C1 segment of cervical spinal cord (tissue), 14 donors: ENCODE measurements around the gene SUPT3H.

ENCODE experiments used
- DNase-seq, 14 donors: peaks; one replicate each; lab custom pipeline; 2025; lab: John Stamatoyannopoulos, UW

Gene SUPT3H

DNA sequence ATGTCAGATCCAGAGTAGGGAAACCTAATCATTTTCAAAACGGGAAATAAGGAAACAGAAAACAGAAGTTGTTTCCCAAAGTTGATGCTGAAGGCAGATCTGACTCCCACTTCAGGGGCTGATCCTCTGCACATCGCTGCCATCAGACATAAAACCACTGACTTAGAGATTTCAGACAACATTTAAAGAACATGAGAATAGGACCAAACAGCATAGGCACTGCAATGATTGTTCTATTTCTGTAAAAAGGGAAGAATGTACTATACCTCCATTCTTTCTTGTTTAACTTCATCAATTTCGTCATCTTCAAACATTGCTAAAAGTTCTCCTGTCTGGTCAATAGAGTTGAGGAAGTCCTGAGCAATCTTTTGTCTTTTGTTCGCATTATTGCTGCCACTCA is 374.3 kb downstream of the SUPT3H start:
- peak in 1 of 14 donors; percentile 16 for DNase-seq

DNA sequence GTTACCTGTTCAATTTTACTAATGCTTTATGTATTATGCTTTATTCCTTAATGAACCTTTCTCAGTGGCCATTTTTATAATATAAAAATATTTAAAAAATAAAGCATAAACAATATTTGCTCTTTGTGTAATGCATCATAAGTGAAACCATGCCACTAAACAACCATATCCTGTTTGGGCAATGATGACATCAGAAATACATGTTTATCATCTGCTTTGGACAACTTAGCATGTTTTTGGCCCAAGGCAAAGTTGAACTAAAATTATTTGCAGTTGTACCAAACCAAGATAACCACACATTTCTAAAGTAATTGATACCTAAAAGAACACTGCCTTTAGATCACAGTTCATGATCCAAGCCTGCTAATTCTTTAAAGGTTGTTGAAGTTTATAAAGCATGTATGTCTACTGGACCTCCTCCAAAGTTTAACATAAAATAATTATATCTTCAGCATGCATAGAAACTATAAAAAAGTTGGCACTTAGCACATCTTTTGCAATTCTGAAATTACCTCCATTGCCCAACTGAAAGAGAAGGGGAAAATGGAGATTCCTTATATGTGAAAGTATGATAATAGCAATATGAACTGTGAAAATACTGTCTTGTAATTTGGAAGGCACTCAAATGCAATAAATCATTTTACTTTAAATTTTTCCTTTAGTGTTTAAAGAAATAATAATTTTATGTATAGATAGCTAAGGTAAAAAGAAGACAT is 375.2 kb downstream of the SUPT3H start:
- no peak for DNase-seq

DNA sequence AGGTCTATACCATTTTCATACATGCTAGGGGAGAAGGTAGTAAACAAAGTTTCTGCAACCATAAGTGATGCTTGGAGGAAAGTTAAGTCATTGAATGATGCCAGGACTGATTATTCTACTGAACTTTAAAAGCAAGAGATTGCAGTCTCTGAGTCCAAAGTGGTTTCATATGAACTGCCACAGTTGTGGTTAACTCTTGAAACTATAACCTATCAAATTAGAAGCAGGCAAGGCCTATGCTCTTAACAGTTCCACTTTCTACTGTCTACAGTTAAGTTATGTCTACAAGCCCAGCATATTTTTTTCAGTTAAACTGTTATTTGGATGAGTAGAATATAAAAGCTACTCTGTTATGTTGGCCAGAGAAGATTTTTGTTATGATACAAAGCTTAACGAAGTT is 376.1 kb downstream of the SUPT3H start:
- DNase-seq: no peak

DNA sequence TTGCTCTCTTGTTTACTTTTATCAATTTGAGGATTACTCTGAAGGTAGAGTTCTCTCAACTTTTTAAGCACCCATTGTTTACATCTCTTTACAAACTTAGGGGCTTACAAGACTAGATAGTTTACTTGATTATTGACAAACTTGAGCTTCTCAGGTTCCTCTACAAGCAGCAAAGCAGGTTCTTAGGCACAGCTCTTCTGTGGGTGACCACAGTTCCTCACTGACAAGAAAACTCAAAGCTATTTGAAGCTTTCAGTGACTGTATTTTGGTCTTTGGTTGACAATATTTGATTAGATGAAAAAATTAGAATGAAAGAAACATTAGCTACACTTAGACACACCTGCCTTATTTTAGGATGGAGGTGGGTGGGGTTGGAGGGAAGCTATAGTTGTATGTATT is 376.9 kb downstream of the SUPT3H start:
- DNase-seq: no peak

DNA sequence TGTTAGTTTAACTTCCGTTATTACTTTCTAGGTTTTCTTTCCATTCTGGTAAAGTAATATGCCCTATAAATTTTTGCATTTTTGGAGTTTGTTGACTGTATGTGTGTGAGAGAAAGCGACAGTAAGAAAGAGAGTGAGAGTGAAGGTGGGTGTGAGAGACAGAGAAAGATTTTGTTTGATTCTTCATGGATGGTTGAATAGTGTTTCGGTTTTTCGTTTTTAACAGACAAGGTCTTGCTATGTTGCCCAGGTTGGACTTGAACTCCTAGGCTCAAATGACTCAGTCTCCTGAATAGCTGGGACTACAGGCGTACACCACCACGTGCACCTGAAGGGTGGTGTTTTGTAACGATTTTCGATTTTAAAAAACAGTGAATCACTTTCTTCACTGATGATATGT is 378.7 kb downstream of the SUPT3H start:
- no peak for DNase-seq

DNA sequence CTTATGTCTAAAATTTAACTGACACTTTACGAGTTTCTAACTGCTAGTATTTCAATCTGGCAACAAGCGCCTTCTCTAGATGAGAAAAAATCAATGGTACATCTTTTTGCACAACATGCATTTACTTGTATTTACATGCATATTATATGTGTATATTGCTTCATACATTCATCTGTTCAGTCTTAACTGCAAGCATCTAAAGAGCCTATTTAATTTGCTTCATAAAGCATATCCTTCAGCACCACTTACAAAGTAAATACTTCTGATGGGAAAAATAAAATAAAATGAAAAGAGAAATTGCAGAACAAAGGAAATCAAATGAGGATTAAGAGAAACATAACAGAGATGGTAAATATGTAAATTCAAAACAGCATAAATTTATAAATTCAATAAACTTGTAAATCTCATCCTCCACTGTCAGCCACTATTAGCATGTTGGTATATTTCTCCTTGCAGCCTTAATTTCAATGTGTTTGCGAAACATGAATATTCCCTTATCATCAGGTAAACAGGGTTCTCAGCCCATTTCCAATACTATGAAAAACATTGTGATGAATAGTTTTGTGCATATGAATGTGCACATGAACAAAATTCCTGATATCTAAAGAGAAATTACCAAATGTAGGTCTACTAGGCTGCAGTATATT is 382.1 kb downstream of the SUPT3H start:
- no peak for DNase-seq

DNA sequence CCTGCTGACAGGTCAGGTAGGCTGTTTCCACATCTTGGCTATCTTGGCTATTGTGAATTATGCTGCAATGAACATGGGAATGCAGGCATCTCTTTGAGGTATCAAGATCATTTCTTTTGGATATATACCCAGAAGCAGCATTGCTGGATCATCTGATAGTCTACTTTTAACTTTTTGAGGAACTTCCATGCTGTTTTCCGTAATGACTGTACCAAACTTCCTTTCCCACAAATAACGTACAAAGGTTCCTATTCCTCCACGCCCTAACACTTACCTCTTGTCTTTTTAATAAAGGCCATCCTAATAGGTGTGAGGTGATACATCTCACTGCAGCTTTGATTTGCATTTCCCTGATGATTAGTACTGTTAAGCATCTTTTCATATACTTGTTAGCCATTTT is 388.3 kb downstream of the SUPT3H start:
- DNase-seq: no peak

DNA sequence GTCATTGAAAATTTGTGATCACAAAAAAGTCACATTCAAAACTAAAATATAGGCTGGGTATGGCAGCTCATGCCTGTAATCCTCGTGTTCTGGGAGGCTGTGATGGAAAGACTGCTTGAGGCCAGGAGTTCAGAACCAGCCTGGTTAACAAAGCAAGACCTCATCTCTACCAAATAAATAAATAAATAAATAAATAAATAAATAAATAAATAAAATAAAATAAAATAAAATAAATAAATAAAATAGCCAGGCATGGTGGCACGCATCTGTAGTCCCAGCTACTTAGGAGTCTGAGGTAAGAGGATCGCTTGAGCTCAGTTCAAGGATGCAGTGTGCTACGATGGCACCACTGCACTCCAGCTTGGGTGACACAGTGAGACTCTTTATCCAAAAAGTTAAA is 392.7 kb downstream of the SUPT3H start:
- no peak for DNase-seq

DNA sequence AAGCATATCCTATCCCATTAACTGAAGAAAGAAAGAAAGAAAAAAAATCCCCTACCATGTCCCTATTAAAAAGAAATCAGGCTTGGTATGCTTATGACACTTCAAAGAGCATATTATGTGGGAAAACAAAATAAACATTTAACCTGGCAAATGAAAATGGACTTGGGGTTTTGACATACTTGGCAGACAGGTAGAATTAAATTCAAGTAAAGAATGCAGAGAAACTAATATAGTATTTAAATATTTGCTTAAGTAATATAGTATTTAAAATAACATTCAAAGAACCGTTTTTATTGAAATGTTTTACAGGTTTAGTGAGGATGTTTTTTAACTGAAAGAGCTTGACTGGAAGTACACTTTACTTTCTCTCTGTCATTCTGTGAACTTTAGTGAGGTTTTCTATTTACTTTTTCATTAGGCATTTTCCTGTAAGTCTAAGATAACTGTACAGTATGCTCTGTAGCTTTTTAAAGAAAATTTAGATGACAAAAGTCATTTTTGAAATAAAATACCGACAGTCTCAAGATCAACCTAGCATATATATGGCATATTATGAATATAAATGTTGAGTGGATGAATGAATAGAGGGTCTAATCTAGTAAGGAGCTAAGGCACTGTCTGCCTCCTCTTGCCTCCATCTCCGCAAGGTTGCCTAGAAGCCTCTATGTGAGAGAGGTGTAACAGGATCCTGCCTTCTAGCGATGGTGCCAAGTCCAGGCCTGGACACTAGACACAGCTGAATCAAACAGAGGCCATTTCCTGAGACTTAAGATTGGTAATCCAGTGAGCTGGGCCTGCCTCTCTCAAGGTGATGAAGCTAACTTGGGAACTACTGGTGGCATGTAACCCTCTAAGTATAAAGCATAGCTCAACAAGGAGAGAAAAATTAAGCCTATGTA is 394.0 kb downstream of the SUPT3H start:
- DNase-seq: no peak

DNA sequence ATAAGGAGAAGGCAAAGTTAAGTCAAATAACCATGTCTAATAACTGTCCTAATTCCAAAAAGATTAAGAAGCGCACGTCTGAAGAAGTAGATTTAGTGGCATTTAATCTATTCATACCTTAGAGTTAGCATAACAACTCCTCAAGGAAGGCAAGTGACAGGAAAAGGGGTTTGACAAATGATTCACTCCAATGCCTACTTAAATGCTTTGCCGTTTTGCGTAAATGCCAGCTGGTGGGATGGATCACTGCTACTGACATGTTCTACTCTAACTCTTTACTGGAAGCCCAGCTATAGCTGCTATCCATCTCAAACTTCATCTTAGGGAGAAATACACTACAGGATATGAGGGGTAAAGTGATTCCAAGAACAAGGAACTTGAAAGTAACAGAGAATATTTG is 396.9 kb downstream of the SUPT3H start:
- DNase-seq: no peak

DNA sequence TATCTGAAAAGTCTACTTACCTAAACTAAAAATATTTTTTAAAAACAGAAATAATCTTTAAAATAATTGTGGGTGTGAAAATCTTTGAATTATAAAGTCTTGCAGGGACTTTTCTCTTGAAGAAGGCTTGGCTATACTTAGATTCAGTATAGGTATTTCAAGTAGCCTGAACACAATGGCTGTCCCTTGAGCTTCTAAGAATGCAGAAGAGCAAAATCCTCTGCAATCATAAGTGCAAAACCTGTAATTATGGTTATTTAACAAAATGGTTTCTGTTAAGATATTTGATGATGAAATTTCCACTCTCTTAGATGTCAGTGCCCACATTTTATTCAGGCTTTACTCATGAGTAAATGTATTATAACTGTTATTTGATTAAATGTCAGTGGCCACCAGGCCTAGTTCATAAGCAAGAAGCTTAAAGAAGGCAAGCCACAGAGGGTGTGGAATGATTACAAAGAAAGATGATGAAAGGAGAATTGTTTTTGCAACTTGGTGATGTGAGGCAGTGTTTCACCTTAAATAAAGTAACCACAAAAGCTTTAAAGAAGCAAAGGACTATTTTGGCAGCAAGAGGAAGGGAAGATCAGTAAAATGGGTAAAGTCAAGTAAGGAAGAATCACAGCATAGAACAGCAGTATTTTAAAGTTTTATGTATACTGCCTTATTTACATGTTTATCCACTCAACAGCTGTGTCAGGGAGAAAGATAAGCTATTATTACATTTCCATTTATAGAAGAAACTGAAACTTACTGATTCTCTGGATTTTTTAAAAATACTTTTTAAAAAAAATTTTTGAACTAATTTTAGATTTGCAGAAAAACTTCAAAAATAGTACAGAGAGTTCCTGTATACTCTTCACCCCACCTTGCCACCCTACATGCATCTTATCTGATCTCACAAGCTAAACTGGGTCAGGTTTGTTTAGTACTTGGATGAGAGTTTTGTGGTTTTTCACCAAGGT is 400.8 kb downstream of the SUPT3H start:
- no peak for DNase-seq

DNA sequence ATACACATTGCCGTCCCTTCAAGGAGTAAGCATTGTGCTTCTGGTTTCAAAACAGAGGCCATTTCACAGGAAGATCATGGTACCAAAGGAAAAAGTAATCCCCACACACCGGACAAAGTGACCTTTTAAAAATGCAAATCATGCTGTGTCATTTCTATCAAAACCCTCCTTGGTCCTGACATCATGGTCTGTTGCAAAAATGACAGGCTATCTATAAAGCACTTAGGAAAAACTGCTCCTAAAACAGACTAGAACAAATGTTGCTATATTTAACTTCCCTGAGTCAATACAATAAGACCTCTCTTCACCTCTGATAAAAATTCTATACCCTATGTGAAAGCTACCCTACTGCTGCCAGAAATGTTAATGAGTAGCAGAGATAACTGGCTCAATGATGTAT is 403.2 kb downstream of the SUPT3H start:
- DNase-seq: no peak

DNA sequence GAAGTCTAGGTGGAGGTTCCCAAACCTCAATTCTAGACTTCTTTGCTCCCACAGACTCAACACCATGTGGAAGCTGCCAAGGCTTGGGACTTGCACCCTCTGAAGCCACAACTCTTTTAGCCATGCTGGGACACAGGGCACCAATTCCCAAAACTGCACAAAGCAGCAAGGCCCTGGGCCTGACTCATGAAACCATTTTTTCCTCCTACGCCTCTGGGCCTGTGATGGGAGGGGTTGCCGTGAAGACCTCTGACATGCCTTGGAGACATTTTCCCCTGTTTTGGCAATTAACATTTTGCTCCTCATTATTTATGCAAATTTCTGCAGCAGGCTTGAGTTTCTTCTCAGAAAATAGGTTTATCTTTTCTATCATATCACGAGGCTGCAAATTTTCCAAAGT is 405.0 kb downstream of the SUPT3H start:
- no peak for DNase-seq

DNA sequence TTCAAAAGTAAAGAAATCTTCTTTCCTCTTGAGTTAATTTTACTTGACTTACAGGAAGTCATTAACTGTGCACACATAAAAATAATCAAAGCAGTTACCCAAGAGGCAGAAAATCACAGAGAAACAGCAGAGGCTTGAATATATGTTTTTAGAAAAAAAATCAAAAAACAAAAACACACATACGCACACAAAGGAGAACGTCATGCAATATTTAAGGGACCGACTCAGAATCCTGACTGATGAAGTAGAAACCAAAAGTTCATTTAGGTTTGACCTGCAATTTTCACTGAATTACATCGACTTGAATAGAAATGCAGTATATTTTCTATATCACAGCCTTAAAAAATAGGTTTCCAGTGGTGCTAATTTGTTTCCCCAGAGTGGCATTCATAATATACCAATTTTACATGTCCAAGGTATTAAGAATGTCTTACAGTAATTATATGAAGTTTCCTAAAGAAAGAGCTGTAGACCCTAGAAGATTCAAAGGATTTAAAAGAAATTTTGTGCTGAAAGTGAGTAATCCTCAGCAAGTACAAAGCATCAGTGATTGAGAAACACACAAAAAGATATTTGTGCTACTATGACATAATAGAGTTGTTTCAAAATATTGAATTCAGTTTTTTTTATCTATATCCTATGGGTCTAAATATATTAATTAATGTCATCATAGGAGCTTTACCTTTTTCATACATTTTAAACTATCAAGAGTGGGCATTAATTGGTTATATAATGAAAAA is 408.1 kb downstream of the SUPT3H start:
- DNase-seq: no peak

DNA sequence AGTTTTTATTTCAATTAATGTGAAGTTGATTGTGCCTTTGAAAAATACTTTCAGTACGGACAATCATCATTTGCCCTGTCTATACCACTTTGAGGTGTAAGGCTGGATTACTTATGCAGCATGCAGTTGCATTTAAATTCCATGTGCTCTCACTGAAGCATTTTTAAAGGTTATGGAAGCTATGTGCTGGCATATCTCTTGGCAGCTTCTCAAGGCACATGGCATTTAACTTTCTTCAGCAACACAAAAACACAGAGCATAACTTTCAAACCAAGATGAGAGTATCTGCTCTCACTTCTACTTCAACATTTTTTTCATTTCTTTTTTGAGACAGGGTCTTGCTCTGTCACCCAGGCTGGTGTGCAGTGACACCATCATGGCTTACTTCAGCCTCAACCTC is 410.3 kb downstream of the SUPT3H start:
- DNase-seq: no peak

DNA sequence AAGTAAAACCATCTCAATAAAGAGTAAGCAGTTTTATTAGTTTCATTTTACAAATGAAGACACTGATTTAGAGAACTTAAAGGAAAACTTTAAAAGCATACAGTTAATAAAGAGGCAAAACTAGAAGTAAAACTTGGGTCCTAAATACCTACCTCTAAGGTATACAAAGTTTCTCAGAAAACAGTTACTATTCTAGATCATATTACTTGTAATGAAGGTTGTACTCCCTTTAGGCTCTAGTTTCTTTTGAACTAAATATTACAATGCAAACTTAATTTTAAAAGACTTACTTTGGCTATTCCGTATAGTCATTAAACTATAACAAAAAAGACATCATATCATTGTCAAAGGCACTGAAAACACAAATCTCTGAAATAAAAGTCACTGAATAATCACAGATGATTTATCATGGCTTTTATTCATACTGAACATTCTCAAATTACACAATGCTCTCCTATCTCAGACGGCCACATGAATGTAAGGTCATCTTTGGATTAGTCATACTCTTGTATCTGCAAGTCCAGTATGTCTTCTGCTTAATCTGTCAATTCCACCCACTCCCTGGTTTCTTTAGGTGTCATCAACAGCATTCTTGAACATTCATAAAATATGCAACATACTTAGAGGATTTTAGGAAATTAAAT is 411.2 kb downstream of the SUPT3H start:
- no peak for DNase-seq

DNA sequence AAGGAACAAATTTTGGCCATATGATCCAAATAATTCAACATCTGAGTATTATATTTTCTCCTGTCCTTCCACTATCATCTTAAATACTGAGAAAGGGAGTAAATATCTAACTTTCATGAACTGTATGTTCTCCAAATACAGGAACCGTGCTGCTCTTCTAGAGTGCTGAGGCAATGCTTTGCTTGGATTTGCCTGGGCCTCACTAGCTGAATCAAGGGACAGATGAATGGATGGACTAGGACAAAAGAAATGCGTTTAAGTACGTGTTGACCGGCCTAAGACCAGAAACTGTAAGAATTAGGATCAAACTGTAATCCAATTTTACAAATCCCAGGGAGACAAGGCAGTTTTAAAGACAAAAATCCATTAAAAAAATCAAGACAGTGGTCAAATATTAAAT is 412.0 kb downstream of the SUPT3H start:
- no peak for DNase-seq

DNA sequence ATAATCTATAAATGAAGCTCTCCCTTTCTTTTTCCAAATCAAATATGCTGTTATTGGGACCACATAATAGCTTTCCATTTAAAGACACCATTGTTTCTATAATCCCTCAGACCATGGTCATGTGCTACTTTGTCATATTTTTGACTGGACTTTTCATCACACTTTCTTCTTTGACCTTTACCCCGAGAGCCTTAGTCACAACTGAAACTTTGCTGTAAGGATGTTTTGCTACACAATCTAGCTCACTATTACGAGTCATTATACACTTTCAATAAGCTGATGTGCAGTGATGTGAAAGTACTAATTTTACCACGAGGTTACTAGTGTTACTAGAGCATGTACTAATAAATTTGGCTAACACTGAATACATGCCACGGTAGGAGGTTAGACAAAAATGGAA is 416.8 kb downstream of the SUPT3H start:
- DNase-seq: no peak

DNA sequence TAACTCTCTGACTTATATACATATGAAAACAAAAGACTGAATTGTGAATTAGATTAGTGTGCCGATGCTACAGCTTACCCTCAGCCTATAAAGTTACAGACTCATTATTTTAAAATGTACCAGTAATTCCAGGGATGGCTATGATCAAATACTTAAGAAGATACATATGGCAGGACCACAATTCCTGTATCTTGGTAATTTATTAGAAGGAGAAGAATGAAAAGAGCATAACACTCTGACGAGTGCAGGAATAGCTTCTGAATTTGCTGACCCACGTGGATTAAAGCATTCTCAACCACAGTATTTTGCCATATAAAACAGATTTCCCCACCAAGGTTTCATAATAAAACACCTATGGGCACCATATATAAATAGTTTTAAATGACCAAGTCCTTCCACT is 418.1 kb downstream of the SUPT3H start:
- DNase-seq: no peak

DNA sequence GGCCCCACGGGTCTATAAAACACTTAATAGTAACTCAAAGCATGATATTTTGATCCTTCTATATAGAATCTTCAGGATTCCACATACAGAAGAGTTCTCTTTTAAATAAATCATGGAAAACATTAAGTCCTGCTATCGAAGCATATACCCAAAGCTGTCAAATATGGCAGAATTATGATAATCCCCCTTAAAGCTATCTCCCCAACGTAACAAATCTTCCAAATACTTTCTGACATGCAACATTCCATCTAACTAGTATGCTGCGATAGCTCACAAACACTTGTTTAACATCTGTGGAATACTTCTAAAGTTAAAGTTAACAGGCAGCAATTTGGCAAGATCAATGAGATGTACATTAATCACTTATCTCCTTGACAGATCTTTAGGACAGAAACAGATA is 420.6 kb downstream of the SUPT3H start:
- no peak for DNase-seq
